ENCODE results near the gene LHFPL3. TPM values are rescaled to one million over a fixed set of nuclear protein-coding genes. Genes with fewer than 3 reads are reported as not detected.

The LHFPL3 gene
- total and polyA plus RNA-seq, 2 donors (not counting 3 experiments of a cell fraction or from before 2014, with no cell fraction given), result not detected

GRCh38 chr7:104442481-104442880 lies 114.1 kb downstream of the LHFPL3 start:
- no peak overlapping the region for H3K4me3 ChIP-seq (replicated peaks in 1 of 3; ENCODE audit: insufficient read depth in 1 of 3, low read depth in 1 of 3, low read length in 3 of 3)

More at GRCh38 chr7:104442481-104442880, 114.1 kb downstream of the LHFPL3 start:
- no peak overlapping the region for H3K9ac ChIP-seq (replicated peaks; ENCODE audit: extremely low read depth, insufficient read depth, low read length)
- POLR2A ChIA-PET, result no interaction called here
- no peak overlapping the region for H2AFZ ChIP-seq (ENCODE audit: low read depth, low read length)
- H3K36me3 ChIP-seq (ENCODE audit: control insufficient read depth in 2 of 2, extremely low read depth in 1 of 2, insufficient read depth in 2 of 2, low read length in 2 of 2), result no peaks in the 10 kb centered on the region
- no peak for TF ChIP-seq CTCF (IDR thresholded peaks at IDR 0.05; ENCODE audit: extremely low read depth in 1 of 2, insufficient read depth in 1 of 2, low read depth in 1 of 2, low read length in 2 of 2)
- TF ChIP-seq MAX (IDR thresholded peaks at IDR 0.05; ENCODE audit: insufficient read depth, insufficient read length), result no peak
- no peak for TF ChIP-seq MYC (IDR thresholded peaks at IDR 0.05; ENCODE audit: low read depth, low read length)
- no peak for TF ChIP-seq POLR2AphosphoS5 (IDR thresholded peaks at IDR 0.05; ENCODE audit: insufficient read depth, low read depth, low read length)
- no peak for TF ChIP-seq POLR2A (IDR thresholded peaks at IDR 0.05; ENCODE audit: low read depth, low read length)
- TF ChIP-seq GATA2 (IDR thresholded peaks at IDR 0.05; ENCODE audit: insufficient read depth, insufficient read length, low read depth, low read length), result no peak
- TF ChIP-seq JUN (IDR thresholded peaks at IDR 0.05; ENCODE audit: borderline replicate concordance, insufficient read depth, insufficient read length, low read depth), result no peak
- no peak for TF ChIP-seq FOS (IDR thresholded peaks at IDR 0.05; ENCODE audit: borderline replicate concordance, insufficient read depth, low read length)
- TF ChIP-seq EZH2 (IDR thresholded peaks at IDR 0.05; ENCODE audit: borderline replicate concordance, low read depth, low read length, severe bottlenecking), result no peak
- H3K79me2 ChIP-seq (ENCODE audit: control insufficient read depth, insufficient read depth, low read length), result no peaks in the 10 kb centered on the region
- no peaks in the 10 kb centered on the region for H3K4me1 ChIP-seq (ENCODE audit: control insufficient read depth, extremely low read depth, insufficient read depth, low read length)
- no peak overlapping the region for H3K4me2 ChIP-seq (ENCODE audit: insufficient read depth, low read length)
- CTCF ChIA-PET, result interaction anchor here (1.4 kb wide), 1 partner anchor 211 kb away, joined by 4 read pairs; no protein-coding TSS in a partner anchor
- FAIRE-seq (no peak), DNase-seq (ENCODE audit: low read depth, low spot score) (no peak)
- intact Hi-C loops (cut with micrococcal nuclease) (no loop called here), dilution Hi-C loops (cut with MboI; ENCODE audit: extremely low pct_ligation_motif_present, low sequenced_read_pairs) (no loop called here)
- H3K27ac ChIP-seq (ENCODE audit: insufficient read depth, low read depth, low read length), result no peak overlapping the region
- H3K9me3 ChIP-seq (replicated peaks; ENCODE audit: control insufficient read depth, insufficient read depth, low read length), result no peaks in the 10 kb centered on the region
- no peaks in the 10 kb centered on the region for H3K9me1 ChIP-seq (replicated peaks; ENCODE audit: control insufficient read depth, extremely low read depth, insufficient read depth, low read length)
- H4K20me1 ChIP-seq (replicated peaks; ENCODE audit: control insufficient read depth, extremely low read depth, insufficient read depth, low read length), result no peaks in the 10 kb centered on the region
- BruUV-seq (replicated peaks), result no TSS peak
- no peaks in the 10 kb centered on the region for H3K27me3 ChIP-seq (ENCODE audit: control insufficient read depth in 2 of 2, insufficient read depth in 2 of 2, low read length in 2 of 2)

Data from endothelial cell of umbilical vein (primary cell).